ENCODE measurements around the gene SIRPA. TPM values are rescaled to one million over a fixed set of nuclear protein-coding genes. Genes with fewer than 3 reads are reported as not detected.

Gene SIRPA
- total and polyA plus RNA-seq, 12 donors, result 9.7 to 45.8 (median 24.8) TPM

DNA sequence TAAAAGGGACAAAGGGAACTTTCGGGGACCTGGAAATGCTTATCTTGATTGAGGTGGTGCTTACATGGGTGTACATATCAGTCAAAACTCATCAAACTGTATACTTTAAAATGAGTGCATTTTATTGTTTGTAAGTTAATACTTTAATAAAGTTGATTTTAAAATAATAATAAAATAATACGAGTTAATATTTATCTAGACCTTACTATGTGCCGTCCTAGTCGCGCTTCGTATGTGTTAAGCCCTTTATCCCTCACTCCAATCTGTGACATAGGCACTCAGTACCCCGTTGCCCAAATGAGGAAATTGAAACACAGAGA is 51.2 kb downstream of the SIRPA start:
- no peaks in the 10 kb centered on the region for H3K36me3 ChIP-seq
- peaks cover 0 to 95% (median 15%) of the 10 kb centered on the region in 9 donors for H3K4me1 ChIP-seq
- H3K4me3 ChIP-seq, result peak overlapping the region in 2 of 10 donors; percentile 37 to 40
- TF ChIP-seq, protein P1, sequence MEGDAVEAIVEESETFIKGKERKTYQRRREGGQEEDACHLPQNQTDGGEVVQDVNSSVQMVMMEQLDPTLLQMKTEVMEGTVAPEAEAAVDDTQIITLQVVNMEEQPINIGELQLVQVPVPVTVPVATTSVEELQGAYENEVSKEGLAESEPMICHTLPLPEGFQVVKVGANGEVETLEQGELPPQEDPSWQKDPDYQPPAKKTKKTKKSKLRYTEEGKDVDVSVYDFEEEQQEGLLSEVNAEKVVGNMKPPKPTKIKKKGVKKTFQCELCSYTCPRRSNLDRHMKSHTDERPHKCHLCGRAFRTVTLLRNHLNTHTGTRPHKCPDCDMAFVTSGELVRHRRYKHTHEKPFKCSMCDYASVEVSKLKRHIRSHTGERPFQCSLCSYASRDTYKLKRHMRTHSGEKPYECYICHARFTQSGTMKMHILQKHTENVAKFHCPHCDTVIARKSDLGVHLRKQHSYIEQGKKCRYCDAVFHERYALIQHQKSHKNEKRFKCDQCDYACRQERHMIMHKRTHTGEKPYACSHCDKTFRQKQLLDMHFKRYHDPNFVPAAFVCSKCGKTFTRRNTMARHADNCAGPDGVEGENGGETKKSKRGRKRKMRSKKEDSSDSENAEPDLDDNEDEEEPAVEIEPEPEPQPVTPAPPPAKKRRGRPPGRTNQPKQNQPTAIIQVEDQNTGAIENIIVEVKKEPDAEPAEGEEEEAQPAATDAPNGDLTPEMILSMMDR (IDR thresholded peaks at IDR 0.05), result no peak
- H3K27me3 ChIP-seq, result peaks cover 0 to 37% (median 8%) of the 10 kb centered on the region in 7 donors
- peak in 3 of 8 donors; percentile 14 to 50 (median 28) for ATAC-seq
- 69 to 77% methylated on average over 7 of the region's 7 CpGs for WGBS, 2 donors
- peak overlapping the region in 2 of 10 donors; percentile 20 to 88 for H3K27ac ChIP-seq
- DNase-seq, result no peak
- intact Hi-C loops (cut with DNase I), result loop anchor here in 1 of 10 donors (10.0 kb wide), 1 partner anchor 142 kb away; no protein-coding TSS in a partner anchor
- no peaks in the 10 kb centered on the region for H3K9me3 ChIP-seq

DNA sequence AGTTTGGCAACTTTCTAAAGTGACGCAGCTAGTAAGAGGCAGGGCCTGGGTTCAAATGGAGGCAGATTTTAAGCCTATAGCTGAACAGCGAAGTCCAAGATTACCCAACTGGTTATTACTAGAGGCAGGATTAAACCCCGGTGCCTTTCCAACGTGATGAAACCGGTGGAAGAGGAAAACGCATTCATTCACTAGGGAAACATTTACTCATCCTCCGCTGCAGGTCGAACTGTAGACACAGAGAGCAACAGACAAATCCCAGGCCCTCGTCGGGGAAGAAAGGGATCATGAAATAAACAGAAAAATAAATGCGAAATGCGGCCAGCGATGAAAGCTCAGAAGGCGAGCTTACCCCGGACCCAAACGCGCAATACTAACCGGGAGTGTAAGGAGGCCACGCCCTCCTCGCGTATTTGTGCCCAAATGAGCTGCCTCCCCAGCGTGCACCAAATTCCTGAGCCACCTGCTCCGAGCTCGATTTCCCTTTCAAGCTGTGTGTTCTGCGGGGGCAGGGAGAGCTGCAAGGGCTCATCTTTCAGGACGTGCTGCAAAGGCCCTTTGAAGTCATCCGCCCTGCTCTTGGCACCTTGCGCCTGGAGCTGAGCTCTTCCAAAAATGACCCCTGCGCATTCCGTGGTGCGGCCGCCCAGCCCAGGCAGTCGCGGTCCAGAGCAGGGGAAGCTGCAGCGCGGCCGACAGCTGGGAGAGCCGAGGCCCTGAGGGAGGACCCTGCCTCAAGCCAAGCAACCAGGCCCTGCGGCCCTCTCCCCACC is 51.7 kb downstream of the SIRPA start:
- Histone ChIP-seq H3K4me1 (peaks cover 0 to 96% (median 15%) of the 10 kb centered on the region in 9 donors), H3K27ac (peak overlapping the region in 2 of 10 donors; percentile 17 to 88), H3K27me3 (peaks cover 0 to 37% (median 8%) of the 10 kb centered on the region in 7 donors), H3K36me3 (no peaks in the 10 kb centered on the region), H3K9me3 (no peaks in the 10 kb centered on the region), H3K4me3 (peak overlapping the region in 8 of 10 donors; percentile 16 to 42 (median 34))
- TF ChIP-seq, protein P1 (IDR thresholded peaks at IDR 0.05), result no peak
- 7 to 9% methylated on average over 39 of the region's 39 CpGs for WGBS, 2 donors
- peak in 7 of 8 donors; percentile 7 to 43 (median 26) for ATAC-seq
- DNase-seq, result peak in 1 of 2 donors; percentile 30
- intact Hi-C loops (cut with DNase I), result loop anchor here in 1 of 10 donors (10.0 kb wide), 1 partner anchor 142 kb away; no protein-coding TSS in a partner anchor

DNA sequence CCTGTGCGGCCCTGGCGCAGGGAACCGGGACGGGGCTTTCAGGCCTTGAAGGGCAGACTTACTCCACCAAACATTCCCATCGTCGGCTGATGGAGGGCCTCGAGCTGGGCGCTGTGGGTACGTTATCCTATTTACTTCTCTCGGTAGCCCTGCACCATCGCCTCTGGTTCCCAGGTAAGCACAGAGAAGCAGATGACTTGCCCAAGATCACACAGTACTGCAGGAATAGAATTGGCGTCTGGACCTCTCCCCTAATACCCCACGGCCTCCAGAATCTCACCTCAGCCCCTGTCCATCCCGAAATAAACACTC is 52.3 kb downstream of the SIRPA start:
- intact Hi-C loops (cut with DNase I), result loop anchor here in 1 of 10 donors (10.0 kb wide), 1 partner anchor 143 kb away; no protein-coding TSS in a partner anchor
- peak overlapping the region in 1 of 10 donors; percentile 88 for H3K27ac ChIP-seq
- TF ChIP-seq, protein P1 (IDR thresholded peaks at IDR 0.05), result no peak
- H3K27me3 ChIP-seq, result peaks cover 0 to 37% (median 7%) of the 10 kb centered on the region in 7 donors
- peaks cover 0 to 97% (median 10%) of the 10 kb centered on the region in 9 donors for H3K4me1 ChIP-seq
- no peaks in the 10 kb centered on the region for H3K36me3 ChIP-seq
- ATAC-seq (no peak), DNase-seq (no peak)
- H3K4me3 ChIP-seq, result peak overlapping the region in 8 of 10 donors; percentile 16 to 42 (median 34)
- H3K9me3 ChIP-seq, result no peaks in the 10 kb centered on the region
- 53 to 54% methylated on average over 14 of the region's 14 CpGs for WGBS, 2 donors

DNA sequence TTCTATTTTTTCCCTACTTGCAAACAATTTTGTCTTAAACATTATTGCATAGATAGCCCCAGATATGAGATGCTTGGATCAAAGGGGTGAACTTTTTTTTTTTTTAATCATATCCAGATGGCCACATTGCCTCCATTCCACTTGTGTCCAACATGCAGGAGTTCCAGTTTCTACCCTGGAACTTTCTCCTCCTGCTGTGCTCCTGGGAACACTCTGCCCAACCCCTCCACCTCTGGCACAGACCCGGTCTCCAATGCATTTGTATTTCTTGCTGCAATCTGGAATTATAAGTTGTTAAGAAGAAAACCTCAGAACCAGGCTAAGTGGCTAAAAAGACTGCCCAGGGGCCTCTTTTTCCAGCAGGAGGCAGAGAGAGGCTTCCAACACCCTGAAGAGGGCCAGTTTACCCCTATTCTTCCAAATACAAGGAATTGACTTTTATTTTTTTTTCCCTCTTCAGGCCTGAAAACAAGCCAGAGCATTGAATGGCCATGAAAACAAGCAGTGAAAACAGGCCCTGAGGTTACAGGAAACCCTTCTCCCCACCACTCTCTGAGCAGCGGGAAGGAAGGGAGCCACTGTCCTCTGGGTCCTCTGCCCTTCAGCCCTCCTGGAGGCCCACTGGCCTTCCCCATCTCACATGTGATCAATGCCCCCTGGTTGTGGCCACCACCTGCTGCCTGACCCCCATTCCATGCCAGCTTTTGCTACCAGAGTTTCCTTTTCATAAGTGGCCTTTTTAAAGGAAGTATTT is 54.3 kb downstream of the SIRPA start:
- ATAC-seq (peak in 1 of 8 donors; percentile 5), DNase-seq (no peak)
- Histone ChIP-seq H3K27me3 (peaks cover 0 to 28% (median 5%) of the 10 kb centered on the region in 7 donors), H3K27ac (peak overlapping the region in 2 of 10 donors; percentile 11 to 76), H3K4me3 (no peak overlapping the region), H3K36me3 (no peaks in the 10 kb centered on the region), H3K4me1 (peaks cover 0 to 86% (median 9%) of the 10 kb centered on the region in 9 donors), H3K9me3 (no peaks in the 10 kb centered on the region)
- intact Hi-C loops (cut with DNase I), result loop anchor here in 1 of 10 donors (10.0 kb wide), 1 partner anchor 145 kb away; no protein-coding TSS in a partner anchor
- WGBS, 2 donors, result 69 to 83% methylated on average over 2 of the region's 2 CpGs
- TF ChIP-seq, protein P1 (IDR thresholded peaks at IDR 0.05), result no peak
